ENCODE data around the gene HINT2.

DNA sequence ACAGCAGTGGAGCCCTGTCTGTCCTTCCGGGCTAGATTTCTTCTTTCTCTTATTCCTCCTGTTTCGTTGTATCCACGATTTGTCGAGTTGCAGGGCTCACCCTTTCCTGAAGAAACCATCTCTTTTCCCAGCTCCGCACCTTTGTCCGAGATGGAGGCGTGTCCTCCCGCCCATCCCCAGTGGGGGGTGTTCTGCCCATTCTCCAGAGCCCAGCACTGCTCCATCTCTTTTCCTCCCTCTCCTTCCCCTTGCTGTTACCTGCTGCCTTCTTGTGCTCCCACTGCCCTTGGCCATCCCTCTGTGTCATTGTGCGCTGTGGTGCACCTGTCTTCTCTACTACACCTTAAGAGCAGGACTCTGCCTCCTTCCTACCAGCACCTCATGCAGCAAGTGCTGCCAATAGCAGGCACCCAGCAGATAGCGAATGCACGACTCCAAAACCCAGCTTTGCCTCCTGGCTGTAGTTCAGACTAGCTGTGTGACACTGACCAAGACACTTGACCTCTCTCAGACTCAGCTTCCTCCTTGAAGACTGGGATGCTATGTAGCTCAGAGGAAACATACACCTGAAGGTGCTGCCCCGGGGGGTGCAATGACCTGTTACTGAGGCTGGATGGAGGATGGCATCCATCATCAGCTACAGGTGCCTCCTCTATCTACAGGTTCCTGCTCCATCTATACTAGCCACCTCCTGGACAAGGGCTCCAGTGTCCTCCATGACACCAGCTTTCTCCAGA, 46.5 kb upstream of the HINT2 start:
- TF ChIP-seq, protein P1, sequence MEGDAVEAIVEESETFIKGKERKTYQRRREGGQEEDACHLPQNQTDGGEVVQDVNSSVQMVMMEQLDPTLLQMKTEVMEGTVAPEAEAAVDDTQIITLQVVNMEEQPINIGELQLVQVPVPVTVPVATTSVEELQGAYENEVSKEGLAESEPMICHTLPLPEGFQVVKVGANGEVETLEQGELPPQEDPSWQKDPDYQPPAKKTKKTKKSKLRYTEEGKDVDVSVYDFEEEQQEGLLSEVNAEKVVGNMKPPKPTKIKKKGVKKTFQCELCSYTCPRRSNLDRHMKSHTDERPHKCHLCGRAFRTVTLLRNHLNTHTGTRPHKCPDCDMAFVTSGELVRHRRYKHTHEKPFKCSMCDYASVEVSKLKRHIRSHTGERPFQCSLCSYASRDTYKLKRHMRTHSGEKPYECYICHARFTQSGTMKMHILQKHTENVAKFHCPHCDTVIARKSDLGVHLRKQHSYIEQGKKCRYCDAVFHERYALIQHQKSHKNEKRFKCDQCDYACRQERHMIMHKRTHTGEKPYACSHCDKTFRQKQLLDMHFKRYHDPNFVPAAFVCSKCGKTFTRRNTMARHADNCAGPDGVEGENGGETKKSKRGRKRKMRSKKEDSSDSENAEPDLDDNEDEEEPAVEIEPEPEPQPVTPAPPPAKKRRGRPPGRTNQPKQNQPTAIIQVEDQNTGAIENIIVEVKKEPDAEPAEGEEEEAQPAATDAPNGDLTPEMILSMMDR (IDR thresholded peaks at IDR 0.05), result no peak
- TF ChIP-seq ZFX (IDR thresholded peaks at IDR 0.05; ENCODE audit: borderline replicate concordance), result no peak
